Ishikawa (cell line): ENCODE measurements around the gene MYO16.

Source experiments
- CEBPB ChIP-seq: IDR thresholded peaks from 2 replicates; pipeline ENCODE4 v1.6.1; 2012
- CREB1 ChIP-seq: IDR thresholded peaks from 2 replicates; pipeline ENCODE4 v1.6.1; 2012; ENCODE audit warnings: low read depth
- EGR1 ChIP-seq: IDR thresholded peaks from 2 replicates; pipeline ENCODE4 v1.6.1; 2012
- EP300 ChIP-seq: IDR thresholded peaks from 2 replicates; pipeline ENCODE4 v1.6.1; 2012; ENCODE audit warnings: borderline replicate concordance
- FOXM1 ChIP-seq: IDR thresholded peaks from 2 replicates; pipeline ENCODE4 v1.6.1; 2012; ENCODE audit warnings: low read depth, borderline replicate concordance
- MAX ChIP-seq: IDR thresholded peaks from 2 replicates; pipeline ENCODE4 v1.6.1; 2012
- NFIC ChIP-seq: IDR thresholded peaks from 2 replicates; pipeline ENCODE4 v1.6.1; 2012
- RAD21 ChIP-seq: IDR thresholded peaks from 2 replicates; pipeline ENCODE4 v1.6.1; 2012; ENCODE audit warnings: low read depth
- REST ChIP-seq: IDR thresholded peaks from 2 replicates; pipeline ENCODE4 v1.6.1; 2012; ENCODE audit warnings: low read depth, mild to moderate bottlenecking
- TAF1 ChIP-seq: IDR thresholded peaks from 2 replicates; pipeline ENCODE4 v1.6.1; 2012; ENCODE audit warnings: low read depth, mild to moderate bottlenecking
- TCF12 ChIP-seq: IDR thresholded peaks from 2 replicates; pipeline ENCODE4 v1.6.1; 2012; ENCODE audit warnings: low read depth
- TEAD4 ChIP-seq: IDR thresholded peaks from 2 replicates; pipeline ENCODE4 v1.6.1; 2012
- USF1 ChIP-seq: IDR thresholded peaks from 2 replicates; pipeline ENCODE4 v1.6.1; 2012
- YY1 ChIP-seq: IDR thresholded peaks from 2 replicates; pipeline ENCODE4 v1.6.1; 2012; ENCODE audit warnings: low read depth
- ZBTB7A ChIP-seq: IDR thresholded peaks from 2 replicates; pipeline ENCODE4 v1.6.1; 2012; ENCODE audit warnings: low read depth

MYO16 gene

GRCh38 chr13:108610507-108610906 lies 18.9 kb upstream of the MYO16 start:
- no peak for TF ChIP-seq CEBPB
- TF ChIP-seq NFIC, result no peak
- no peak for TF ChIP-seq FOXM1
- TF ChIP-seq USF1, result no peak
- no peak for TF ChIP-seq RAD21

- no peak for TF ChIP-seq TAF1
- no peak for TF ChIP-seq ZBTB7A
- no peak for TF ChIP-seq FOXM1
- TF ChIP-seq MAX, result no peak
- no peak for TF ChIP-seq CEBPB
- TF ChIP-seq YY1, result no peak
Measured at GRCh38 chr13:108615241-108615640, 14.2 kb upstream of the MYO16 start.

GRCh38 chr13:108618233-108618632 lies 11.2 kb upstream of the MYO16 start:
- no peak for TF ChIP-seq CREB1
- TF ChIP-seq ZBTB7A, result no peak
- no peak for TF ChIP-seq EGR1
- TF ChIP-seq RAD21, result no peak
- TF ChIP-seq TEAD4, result no peak
- TF ChIP-seq CEBPB, result no peak

- TF ChIP-seq CREB1 (no peak), EP300 (no peak), TAF1 (no peak), REST (no peak), ZBTB7A (no peak), FOXM1 (no peak), TCF12 (no peak), CEBPB (no peak)
Measured at GRCh38 chr13:108621462-108621861, 7.9 kb upstream of the MYO16 start.

GRCh38 chr13:108624108-108624507 lies 5.3 kb upstream of the MYO16 start:
- TF ChIP-seq NFIC (no peak), RAD21 (no peak), USF1 (no peak), TEAD4 (no peak), TAF1 (no peak), CEBPB (no peak), MAX (no peak), TCF12 (no peak), EP300 (no peak), ZBTB7A (no peak)

- TF ChIP-seq REST (no peak), FOXM1 (no peak), USF1 (no peak), TCF12 (no peak), EP300 (no peak), TEAD4 (no peak)
Measured at GRCh38 chr13:108624979-108625378, 4.4 kb upstream of the MYO16 start.

- TF ChIP-seq REST (no peak), NFIC (no peak), TEAD4 (no peak), CEBPB (no peak), TAF1 (no peak), MAX (no peak), TCF12 (no peak), CREB1 (no peak), EP300 (no peak), ZBTB7A (no peak), EGR1 (no peak), FOXM1 (no peak), RAD21 (no peak), YY1 (no peak), USF1 (no peak)
Measured at GRCh38 chr13:108629988-108630387, 577 bp downstream of the MYO16 start.
